ENCODE measurements around the gene CHRNG.

CHRNG gene

GRCh38 chr2:232506709-232507108 is 32.8 kb upstream of the CHRNG start:
- Histone ChIP-seq H3K9ac (ENCODE audit: low read depth, low read length) (no peak overlapping the region), H3K4me1 (ENCODE audit: control insufficient read depth, insufficient read depth, low read length) (peaks cover 9% of the 10 kb centered on the region), H3K4me3 (ENCODE audit: low read depth, low read length) (no peak overlapping the region), H3K9me3 (ENCODE audit: control insufficient read depth, insufficient read depth, low read length) (no peaks in the 10 kb centered on the region), H3K27me3 (ENCODE audit: control insufficient read depth, insufficient read depth, low read length) (peaks cover 53% of the 10 kb centered on the region), H3K27ac (ENCODE audit: low read depth, low read length) (no peak overlapping the region), H3K36me3 (ENCODE audit: control insufficient read depth, insufficient read depth, low read length) (no peaks in the 10 kb centered on the region)

- Histone ChIP-seq H3K4me3 (ENCODE audit: low read depth, low read length) (no peak overlapping the region), H3K9ac (ENCODE audit: low read depth, low read length) (no peak overlapping the region), H3K27me3 (ENCODE audit: control insufficient read depth, insufficient read depth, low read length) (peaks cover 42% of the 10 kb centered on the region), H3K36me3 (ENCODE audit: control insufficient read depth, insufficient read depth, low read length) (no peaks in the 10 kb centered on the region), H3K4me1 (ENCODE audit: control insufficient read depth, insufficient read depth, low read length) (peaks cover 9% of the 10 kb centered on the region), H3K27ac (ENCODE audit: low read depth, low read length) (no peak overlapping the region), H3K9me3 (ENCODE audit: control insufficient read depth, insufficient read depth, low read length) (no peaks in the 10 kb centered on the region)
These were observed 31.2 kb upstream of the CHRNG start for GRCh38 chr2:232508251-232508650.

- Histone ChIP-seq H3K9me3 (ENCODE audit: control insufficient read depth, insufficient read depth, low read length) (no peaks in the 10 kb centered on the region), H3K27ac (ENCODE audit: low read depth, low read length) (no peak overlapping the region), H3K4me3 (ENCODE audit: low read depth, low read length) (no peak overlapping the region), H3K4me1 (ENCODE audit: control insufficient read depth, insufficient read depth, low read length) (no peaks in the 10 kb centered on the region), H3K9ac (ENCODE audit: low read depth, low read length) (no peak overlapping the region), H3K27me3 (ENCODE audit: control insufficient read depth, insufficient read depth, low read length) (peaks cover 10% of the 10 kb centered on the region), H3K36me3 (ENCODE audit: control insufficient read depth, insufficient read depth, low read length) (no peaks in the 10 kb centered on the region)
These were observed 28.1 kb upstream of the CHRNG start for GRCh38 chr2:232511336-232511890.

GRCh38 chr2:232512602-232513001 is 26.9 kb upstream of the CHRNG start:
- Histone ChIP-seq H3K27me3 (ENCODE audit: control insufficient read depth, insufficient read depth, low read length) (no peaks in the 10 kb centered on the region), H3K4me3 (ENCODE audit: low read depth, low read length) (no peak overlapping the region), H3K9ac (ENCODE audit: low read depth, low read length) (no peak overlapping the region), H3K36me3 (ENCODE audit: control insufficient read depth, insufficient read depth, low read length) (no peaks in the 10 kb centered on the region), H3K4me1 (ENCODE audit: control insufficient read depth, insufficient read depth, low read length) (no peaks in the 10 kb centered on the region), H3K9me3 (ENCODE audit: control insufficient read depth, insufficient read depth, low read length) (no peaks in the 10 kb centered on the region), H3K27ac (ENCODE audit: low read depth, low read length) (no peak overlapping the region)

DNA sequence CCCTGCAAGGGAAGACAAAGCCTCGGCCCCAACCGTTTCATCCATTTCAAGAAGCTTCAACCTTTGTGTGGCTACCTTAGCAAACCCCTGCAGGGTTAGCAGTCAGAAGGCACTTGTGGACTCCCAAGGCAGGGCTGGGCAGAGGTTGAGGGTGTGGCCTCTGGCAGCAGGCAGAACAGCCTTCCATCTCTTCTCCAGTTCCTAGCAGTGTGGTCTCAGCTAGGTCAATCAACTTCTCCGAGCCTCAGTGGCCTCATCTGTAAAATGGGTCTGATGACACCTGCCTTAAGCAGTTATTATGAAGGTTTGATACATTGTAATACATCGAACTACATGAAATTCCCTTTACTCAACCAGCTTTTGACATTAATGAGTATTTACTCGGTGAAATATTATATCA is 26.1 kb upstream of the CHRNG start:
- no peaks in the 10 kb centered on the region for H3K4me1 ChIP-seq (ENCODE audit: control insufficient read depth, insufficient read depth, low read length)
- H3K9ac ChIP-seq (ENCODE audit: low read depth, low read length) = no peak overlapping the region
- no peak overlapping the region for H3K27ac ChIP-seq (ENCODE audit: low read depth, low read length)
- H3K27me3 ChIP-seq (ENCODE audit: control insufficient read depth, insufficient read depth, low read length) = no peaks in the 10 kb centered on the region
- H3K4me3 ChIP-seq (ENCODE audit: low read depth, low read length) = no peak overlapping the region
- no peaks in the 10 kb centered on the region for H3K9me3 ChIP-seq (ENCODE audit: control insufficient read depth, insufficient read depth, low read length)
- H3K36me3 ChIP-seq (ENCODE audit: control insufficient read depth, insufficient read depth, low read length) = no peaks in the 10 kb centered on the region

GRCh38 chr2:232515639-232516038 is 23.9 kb upstream of the CHRNG start:
- H3K27ac ChIP-seq (ENCODE audit: low read depth, low read length) = no peak overlapping the region
- no peaks in the 10 kb centered on the region for H3K4me1 ChIP-seq (ENCODE audit: control insufficient read depth, insufficient read depth, low read length)
- no peaks in the 10 kb centered on the region for H3K9me3 ChIP-seq (ENCODE audit: control insufficient read depth, insufficient read depth, low read length)
- no peak overlapping the region for H3K4me3 ChIP-seq (ENCODE audit: low read depth, low read length)
- peaks cover 12% of the 10 kb centered on the region for H3K27me3 ChIP-seq (ENCODE audit: control insufficient read depth, insufficient read depth, low read length)
- no peaks in the 10 kb centered on the region for H3K36me3 ChIP-seq (ENCODE audit: control insufficient read depth, insufficient read depth, low read length)
- no peak overlapping the region for H3K9ac ChIP-seq (ENCODE audit: low read depth, low read length)

DNA sequence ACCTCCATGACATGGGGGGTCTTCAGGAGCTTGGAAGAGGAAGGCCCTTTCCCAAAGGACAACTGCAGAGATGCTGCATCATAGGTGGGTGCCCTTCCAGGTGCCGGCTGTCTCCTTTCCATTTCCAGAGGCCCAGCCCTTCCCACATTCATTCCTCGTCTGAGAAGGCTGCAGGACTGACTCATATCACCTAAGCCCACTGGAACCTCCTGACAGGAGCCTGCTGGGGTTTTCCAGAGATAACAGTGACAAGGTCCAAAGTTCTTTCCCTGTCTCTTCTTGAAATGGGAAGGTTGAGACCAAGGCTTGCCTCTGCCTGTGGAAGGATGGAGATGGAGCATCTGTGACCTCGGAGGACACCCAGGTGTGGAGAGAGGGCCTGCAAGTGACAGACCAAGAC is 22.9 kb upstream of the CHRNG start:
- H3K4me1 ChIP-seq (ENCODE audit: control insufficient read depth, insufficient read depth, low read length) = peaks cover under 1% of the 10 kb centered on the region; the same call in 1 of the 2 replicates
- no peak overlapping the region for H3K27ac ChIP-seq (ENCODE audit: low read depth, low read length)
- peaks cover 21% of the 10 kb centered on the region for H3K27me3 ChIP-seq (ENCODE audit: control insufficient read depth, insufficient read depth, low read length)

DNA sequence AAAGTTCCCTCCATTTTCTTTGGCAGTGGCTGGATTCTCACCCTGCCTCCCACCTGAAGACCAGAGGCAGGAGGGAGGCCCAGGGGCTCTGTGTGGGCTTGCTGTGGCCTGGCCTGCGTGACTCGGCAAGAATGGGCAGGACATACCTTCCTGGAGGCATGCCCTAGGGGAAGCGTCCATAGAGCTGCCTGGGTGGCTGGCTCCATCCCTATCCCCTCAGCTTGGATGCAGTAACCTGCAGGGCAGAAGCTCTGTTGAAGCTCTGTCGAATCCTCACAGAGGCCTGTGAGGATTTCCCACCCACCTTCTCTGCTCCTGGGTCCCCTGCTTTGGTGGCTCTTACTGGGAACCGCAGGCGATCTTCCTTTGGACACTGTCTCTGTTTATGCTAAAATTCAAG is 20.6 kb upstream of the CHRNG start:
- Histone ChIP-seq H3K36me3 (ENCODE audit: control insufficient read depth, insufficient read depth, low read length) (no peaks in the 10 kb centered on the region), H3K9ac (ENCODE audit: low read depth, low read length) (no peak overlapping the region), H3K4me1 (ENCODE audit: control insufficient read depth, insufficient read depth, low read length) (peaks cover 4% of the 10 kb centered on the region; the same call in 1 of the 2 replicates), H3K27me3 (ENCODE audit: control insufficient read depth, insufficient read depth, low read length) (peaks cover 44% of the 10 kb centered on the region), H3K9me3 (ENCODE audit: control insufficient read depth, insufficient read depth, low read length) (no peaks in the 10 kb centered on the region), H3K27ac (ENCODE audit: low read depth, low read length) (no peak overlapping the region), H3K4me3 (ENCODE audit: low read depth, low read length) (no peak overlapping the region)

More for the DNA sequence above, 22.9 kb upstream of the CHRNG start:
- no peak overlapping the region for H3K9ac ChIP-seq (ENCODE audit: low read depth, low read length)
- no peak overlapping the region for H3K4me3 ChIP-seq (ENCODE audit: low read depth, low read length)
- no peaks in the 10 kb centered on the region for H3K9me3 ChIP-seq (ENCODE audit: control insufficient read depth, insufficient read depth, low read length)
- H3K36me3 ChIP-seq (ENCODE audit: control insufficient read depth, insufficient read depth, low read length) = no peaks in the 10 kb centered on the region

- Histone ChIP-seq H3K9ac (ENCODE audit: low read depth, low read length) (no peak within 1 kb of the TSS), H3K9me3 (ENCODE audit: control insufficient read depth, insufficient read depth, low read length) (no peaks in the 10 kb centered on the region), H3K36me3 (ENCODE audit: control insufficient read depth, insufficient read depth, low read length) (no peaks in the 10 kb centered on the region), H3K27ac (ENCODE audit: low read depth, low read length) (no peak within 1 kb of the TSS), H3K27me3 (ENCODE audit: control insufficient read depth, insufficient read depth, low read length) (peaks cover 54% of the 10 kb centered on the region), H3K4me3 (ENCODE audit: low read depth, low read length) (no peak within 1 kb of the TSS), H3K4me1 (ENCODE audit: control insufficient read depth, insufficient read depth, low read length) (peaks cover 8% of the 10 kb centered on the region; the same call in 1 of the 2 replicates)
These were observed 19.7 kb upstream of the CHRNG start, which contains the start of gene PRSS56 for GRCh38 chr2:232519581-232520438. Gene PRSS56 (plus strand): TSS chr2:232520388. CDS start chr2:232520599, 211 bp downstream.

DNA sequence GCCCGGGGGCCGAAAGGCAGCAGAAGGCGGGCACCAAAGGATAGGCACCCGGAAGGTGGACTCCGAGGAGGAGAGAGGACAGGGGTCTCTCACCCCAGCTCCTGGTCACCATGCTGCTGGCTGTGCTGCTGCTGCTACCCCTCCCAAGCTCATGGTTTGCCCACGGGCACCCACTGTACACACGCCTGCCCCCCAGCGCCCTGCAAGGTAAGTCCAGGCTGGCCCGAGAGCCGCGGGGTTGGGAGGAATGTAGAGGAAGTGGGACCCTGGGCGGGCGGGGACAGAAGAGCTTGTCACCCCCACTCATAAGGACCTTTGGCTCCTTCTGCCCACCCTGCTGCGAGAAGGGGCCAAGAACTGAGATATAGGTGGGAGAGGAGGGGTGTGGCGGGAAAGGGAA is 19.0 kb upstream of the CHRNG start:
- no peaks in the 10 kb centered on the region for H3K36me3 ChIP-seq (ENCODE audit: control insufficient read depth, insufficient read depth, low read length)
- no peaks in the 10 kb centered on the region for H3K9me3 ChIP-seq (ENCODE audit: control insufficient read depth, insufficient read depth, low read length)
- no peak overlapping the region for H3K27ac ChIP-seq (ENCODE audit: low read depth, low read length)
- no peak overlapping the region for H3K4me3 ChIP-seq (ENCODE audit: low read depth, low read length)
- H3K4me1 ChIP-seq (ENCODE audit: control insufficient read depth, insufficient read depth, low read length) = peaks cover 8% of the 10 kb centered on the region; the same call in 1 of the 2 replicates
- no peak overlapping the region for H3K9ac ChIP-seq (ENCODE audit: low read depth, low read length)
- peaks cover 59% of the 10 kb centered on the region for H3K27me3 ChIP-seq (ENCODE audit: control insufficient read depth, insufficient read depth, low read length)

GRCh38 chr2:232521098-232521497 is 18.4 kb upstream of the CHRNG start:
- Histone ChIP-seq H3K9ac (ENCODE audit: low read depth, low read length) (no peak overlapping the region), H3K4me3 (ENCODE audit: low read depth, low read length) (no peak overlapping the region), H3K27me3 (ENCODE audit: control insufficient read depth, insufficient read depth, low read length) (peaks cover 59% of the 10 kb centered on the region), H3K4me1 (ENCODE audit: control insufficient read depth, insufficient read depth, low read length) (peaks cover 8% of the 10 kb centered on the region; the same call in 1 of the 2 replicates), H3K27ac (ENCODE audit: low read depth, low read length) (no peak overlapping the region), H3K9me3 (ENCODE audit: control insufficient read depth, insufficient read depth, low read length) (no peaks in the 10 kb centered on the region), H3K36me3 (ENCODE audit: control insufficient read depth, insufficient read depth, low read length) (no peaks in the 10 kb centered on the region)
